ENCODE data around the gene SCYGR7.

- TF ChIP-seq, protein P1, sequence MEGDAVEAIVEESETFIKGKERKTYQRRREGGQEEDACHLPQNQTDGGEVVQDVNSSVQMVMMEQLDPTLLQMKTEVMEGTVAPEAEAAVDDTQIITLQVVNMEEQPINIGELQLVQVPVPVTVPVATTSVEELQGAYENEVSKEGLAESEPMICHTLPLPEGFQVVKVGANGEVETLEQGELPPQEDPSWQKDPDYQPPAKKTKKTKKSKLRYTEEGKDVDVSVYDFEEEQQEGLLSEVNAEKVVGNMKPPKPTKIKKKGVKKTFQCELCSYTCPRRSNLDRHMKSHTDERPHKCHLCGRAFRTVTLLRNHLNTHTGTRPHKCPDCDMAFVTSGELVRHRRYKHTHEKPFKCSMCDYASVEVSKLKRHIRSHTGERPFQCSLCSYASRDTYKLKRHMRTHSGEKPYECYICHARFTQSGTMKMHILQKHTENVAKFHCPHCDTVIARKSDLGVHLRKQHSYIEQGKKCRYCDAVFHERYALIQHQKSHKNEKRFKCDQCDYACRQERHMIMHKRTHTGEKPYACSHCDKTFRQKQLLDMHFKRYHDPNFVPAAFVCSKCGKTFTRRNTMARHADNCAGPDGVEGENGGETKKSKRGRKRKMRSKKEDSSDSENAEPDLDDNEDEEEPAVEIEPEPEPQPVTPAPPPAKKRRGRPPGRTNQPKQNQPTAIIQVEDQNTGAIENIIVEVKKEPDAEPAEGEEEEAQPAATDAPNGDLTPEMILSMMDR (IDR thresholded peaks at IDR 0.05): no peak
- TF ChIP-seq POLR2A (IDR thresholded peaks at IDR 0.05): no peak
These were observed 26.6 kb upstream of the SCYGR7 start for GRCh38 chr2:227701556-227701955.
